GM12878 (cell line): ENCODE data around the gene LRRN4.

Experiments
- EGR1 ChIP-seq, 2 experiments: IDR thresholded peaks; 1 replicate in 1 of 2; 2 replicates in 1 of 2; pipeline ENCODE4 v1.6.1; 2011 to 2012; ENCODE audit warnings: low read depth in 2 of 2, low read length in 2 of 2, borderline replicate concordance in 1 of 2, mild to moderate bottlenecking in 1 of 2, moderate library complexity in 1 of 2
- EP300 ChIP-seq, 2 experiments: fragments of 150-350 bp in 1 of 2; IDR thresholded peaks; 2 replicates each; pipeline ENCODE4 v1.6.1; 2011 to 2012; ENCODE audit warnings: low read depth in 2 of 2, low read length in 2 of 2, borderline replicate concordance in 1 of 2, improper control_type of control experiment in 1 of 2, inconsistent platforms in 1 of 2; ENCODE audit not compliant: control insufficient read depth in 1 of 2
- EZH2 ChIP-seq: IDR thresholded peaks from 2 replicates; pipeline ENCODE4 v1.6.1; 2012; ENCODE audit warnings: low read depth, mild to moderate bottlenecking, control low read depth, inconsistent platforms, low read length, borderline replicate concordance; ENCODE audit not compliant: control insufficient read depth
- GABPA ChIP-seq: IDR thresholded peaks from 2 replicates; pipeline ENCODE4 v1.6.1; 2014; ENCODE audit warnings: antibody characterized with exemption, low read depth, mild to moderate bottlenecking, inconsistent platforms
- POLR2AphosphoS5 ChIP-seq: IDR thresholded peaks from 2 replicates; pipeline ENCODE4 v1.6.1; 2011; ENCODE audit warnings: mild to moderate bottlenecking, low read length, inconsistent platforms
- POU2F2 ChIP-seq: IDR thresholded peaks from 3 replicates; pipeline ENCODE4 v1.6.1; 2011; ENCODE audit warnings: low read depth, mild to moderate bottlenecking, low read length, borderline replicate concordance
- RB1 ChIP-seq: fragments of 450-650 bp; formaldehyde crosslinking; IDR thresholded peaks from 2 replicates; pipeline ENCODE4 v1.6.1; 2017; ENCODE audit warnings: mild to moderate bottlenecking, borderline replicate concordance
- SREBF2 ChIP-seq: IDR thresholded peaks from 2 replicates; pipeline ENCODE4 v1.6.1; 2012; ENCODE audit warnings: mild to moderate bottlenecking, low read length
- STAT3 ChIP-seq: IDR thresholded peaks from 2 replicates; pipeline ENCODE4 v1.6.1; 2011; ENCODE audit warnings: low read depth, low read length, improper control_type of control experiment
- TCF7 ChIP-seq: IDR thresholded peaks from 2 replicates; pipeline ENCODE4 v1.6.1; 2014; ENCODE audit warnings: antibody characterized with exemption, borderline replicate concordance
- TF ChIP-seq, protein P1 (sequence below): fragments of 450-650 bp; IDR thresholded peaks from 2 replicates; pipeline ENCODE4 v1.6.1; 2016; ENCODE audit warnings: mild to moderate bottlenecking
- TF ChIP-seq, protein P2 (sequence below), 3 experiments: IDR thresholded peaks in 2 of 3; conservative IDR thresholded peaks in 1 of 3; 2 replicates each; pipeline ENCODE4 v1.5.1; 2011; ENCODE audit warnings: low read depth in 3 of 3, low read length in 3 of 3, mild to moderate bottlenecking in 3 of 3, control low read depth in 2 of 3, moderate library complexity in 2 of 3, inconsistent platforms in 1 of 3, mixed read lengths in 1 of 3; ENCODE audit not compliant: control insufficient read depth in 2 of 3, insufficient read depth in 1 of 3; ENCODE audit errors: extremely low read depth in 1 of 3
- TF ChIP-seq, protein P3 (sequence below): IDR thresholded peaks from 2 replicates; pipeline ENCODE4 v1.6.1; 2011; ENCODE audit warnings: low read depth, mild to moderate bottlenecking, low read length, moderate library complexity, borderline replicate concordance; ENCODE audit errors: extremely low read depth

DNA sequence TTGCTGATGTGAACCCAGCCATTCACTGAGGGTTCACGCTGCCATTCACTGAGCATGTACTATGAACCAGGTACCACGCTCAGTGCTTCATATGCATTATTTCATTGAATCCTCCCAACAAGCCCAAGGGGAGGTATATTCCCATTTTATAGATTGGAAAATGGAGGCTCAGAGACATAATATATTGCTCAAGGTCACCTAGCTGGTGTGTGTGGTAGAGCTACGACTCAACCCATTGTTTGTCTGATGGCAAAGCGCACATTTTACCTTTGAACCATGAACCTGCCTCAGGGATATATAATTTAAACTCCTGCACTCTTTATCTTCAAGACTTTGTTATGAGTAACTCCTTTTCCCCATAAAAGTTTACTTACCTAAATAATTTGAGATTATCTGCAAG lies 40.7 kb upstream of the LRRN4 start:
- no peak for TF ChIP-seq POU2F2
- no peak for TF ChIP-seq EZH2
- no peak for TF ChIP-seq EGR1 (IDR thresholded peaks at IDR 0.05; ENCODE audit: borderline replicate concordance in 1 of 2, low read depth in 2 of 2, low read length in 2 of 2)
- TF ChIP-seq POLR2AphosphoS5, result no peak
- no peak for TF ChIP-seq EP300 (IDR thresholded peaks at IDR 0.05; ENCODE audit: borderline replicate concordance in 1 of 2, control insufficient read depth in 1 of 2, low read depth in 2 of 2, low read length in 2 of 2)
- no peak for TF ChIP-seq GABPA
- TF ChIP-seq, protein P1, sequence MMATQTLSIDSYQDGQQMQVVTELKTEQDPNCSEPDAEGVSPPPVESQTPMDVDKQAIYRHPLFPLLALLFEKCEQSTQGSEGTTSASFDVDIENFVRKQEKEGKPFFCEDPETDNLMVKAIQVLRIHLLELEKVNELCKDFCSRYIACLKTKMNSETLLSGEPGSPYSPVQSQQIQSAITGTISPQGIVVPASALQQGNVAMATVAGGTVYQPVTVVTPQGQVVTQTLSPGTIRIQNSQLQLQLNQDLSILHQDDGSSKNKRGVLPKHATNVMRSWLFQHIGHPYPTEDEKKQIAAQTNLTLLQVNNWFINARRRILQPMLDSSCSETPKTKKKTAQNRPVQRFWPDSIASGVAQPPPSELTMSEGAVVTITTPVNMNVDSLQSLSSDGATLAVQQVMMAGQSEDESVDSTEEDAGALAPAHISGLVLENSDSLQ, result no peak
- TF ChIP-seq, protein P2, sequence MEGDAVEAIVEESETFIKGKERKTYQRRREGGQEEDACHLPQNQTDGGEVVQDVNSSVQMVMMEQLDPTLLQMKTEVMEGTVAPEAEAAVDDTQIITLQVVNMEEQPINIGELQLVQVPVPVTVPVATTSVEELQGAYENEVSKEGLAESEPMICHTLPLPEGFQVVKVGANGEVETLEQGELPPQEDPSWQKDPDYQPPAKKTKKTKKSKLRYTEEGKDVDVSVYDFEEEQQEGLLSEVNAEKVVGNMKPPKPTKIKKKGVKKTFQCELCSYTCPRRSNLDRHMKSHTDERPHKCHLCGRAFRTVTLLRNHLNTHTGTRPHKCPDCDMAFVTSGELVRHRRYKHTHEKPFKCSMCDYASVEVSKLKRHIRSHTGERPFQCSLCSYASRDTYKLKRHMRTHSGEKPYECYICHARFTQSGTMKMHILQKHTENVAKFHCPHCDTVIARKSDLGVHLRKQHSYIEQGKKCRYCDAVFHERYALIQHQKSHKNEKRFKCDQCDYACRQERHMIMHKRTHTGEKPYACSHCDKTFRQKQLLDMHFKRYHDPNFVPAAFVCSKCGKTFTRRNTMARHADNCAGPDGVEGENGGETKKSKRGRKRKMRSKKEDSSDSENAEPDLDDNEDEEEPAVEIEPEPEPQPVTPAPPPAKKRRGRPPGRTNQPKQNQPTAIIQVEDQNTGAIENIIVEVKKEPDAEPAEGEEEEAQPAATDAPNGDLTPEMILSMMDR (IDR thresholded peaks at IDR 0.05 in 2 of 3, conservative IDR thresholded peaks at IDR 0.05 in 1 of 3; ENCODE audit: control insufficient read depth in 2 of 3, extremely low read depth in 1 of 3, insufficient read depth in 1 of 3, low read depth in 3 of 3, low read length in 3 of 3), result no peak
- TF ChIP-seq SREBF2, result no peak
- TF ChIP-seq RB1, result no peak
- TF ChIP-seq TCF7, result no peak
- TF ChIP-seq, protein P3, sequence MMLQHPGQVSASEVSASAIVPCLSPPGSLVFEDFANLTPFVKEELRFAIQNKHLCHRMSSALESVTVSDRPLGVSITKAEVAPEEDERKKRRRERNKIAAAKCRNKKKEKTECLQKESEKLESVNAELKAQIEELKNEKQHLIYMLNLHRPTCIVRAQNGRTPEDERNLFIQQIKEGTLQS, result no peak
- no peak for TF ChIP-seq STAT3
